MM.1S (cell line): ENCODE data around the gene PARP11.

Experiments used
- CTCF ChIP-seq: fragments of 300-600 bp; sonication (generic); IDR thresholded peaks from 2 replicates; pipeline ENCODE4 v1.5.1; 2016; ENCODE audit warnings: antibody characterized with exemption, low read length, mixed read lengths
- EZH2 ChIP-seq: fragments of 300-600 bp; sonication (generic); optimal IDR thresholded peaks from 2 replicates; pipeline ENCODE3; 2017; ENCODE audit warnings: low read depth, mild to moderate bottlenecking, antibody characterized with exemption, low read length, mixed read lengths

GRCh38 chr12:3901116-3901515 lies 27.9 kb upstream of the PARP11 start:
- TF ChIP-seq CTCF (peak; percentile 14), EZH2 (no peak)
